ENCODE measurements around the gene SLC50A1.
A peak's percentile ranks its signal among the peaks of the same experiment; 100 is the strongest.

SLC50A1 gene

GRCh38 chr1:155170101-155170785, 34.6 kb downstream of the SLC50A1 start:
- DNase-seq (ENCODE audit: low read depth, low spot score) = no peak
- TF ChIP-seq YY1 (IDR thresholded peaks at IDR 0.05; ENCODE audit: insufficient read depth, insufficient read length) (no peak), SUZ12 (IDR thresholded peaks at IDR 0.05; ENCODE audit: extremely low read depth, insufficient read depth, insufficient read length) (no peak), ZNF274 (IDR thresholded peaks at IDR 0.05; ENCODE audit: low read depth, low read length) (no peak)
- Histone ChIP-seq H3K4me3 (ENCODE audit: insufficient read length, low read depth) (no peak overlapping the region), H3K9ac (ENCODE audit: insufficient read length, low read depth) (no peak overlapping the region), H3K4me1 (ENCODE audit: insufficient read depth, insufficient read length) (peaks cover 21% of the 10 kb centered on the region), H3K27me3 (ENCODE audit: insufficient read depth, insufficient read length) (peaks cover 6% of the 10 kb centered on the region), H3K9me3 (ENCODE audit: insufficient read depth, low read length) (no peaks in the 10 kb centered on the region), H3K36me3 (ENCODE audit: insufficient read depth, insufficient read length, low read length) (peaks cover 38% of the 10 kb centered on the region)

DNA sequence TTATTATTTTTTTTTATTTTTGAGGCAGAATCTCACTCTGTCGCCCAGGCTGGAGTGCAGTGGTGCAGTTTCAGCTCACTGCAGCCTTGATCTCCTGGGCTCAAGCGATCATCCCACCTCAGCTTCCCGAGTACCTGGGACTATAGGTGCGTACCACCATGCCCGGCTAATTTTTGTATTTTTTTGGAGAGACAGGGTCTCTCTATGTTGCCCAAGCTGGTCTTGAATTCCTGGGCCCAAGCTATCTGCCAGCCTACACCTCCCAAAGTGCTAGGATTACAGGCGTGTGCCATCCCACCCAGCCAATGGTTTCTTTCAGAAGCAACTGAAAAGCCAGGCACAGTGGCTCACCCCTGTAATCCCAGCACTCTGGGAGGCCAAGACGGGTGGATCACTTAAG, 35.2 kb downstream of the SLC50A1 start:
- no peak overlapping the region for H3K9ac ChIP-seq (ENCODE audit: insufficient read length, low read depth)
- peaks cover 38% of the 10 kb centered on the region for H3K36me3 ChIP-seq (ENCODE audit: insufficient read depth, insufficient read length, low read length)
- TF ChIP-seq ZNF274 (IDR thresholded peaks at IDR 0.05; ENCODE audit: low read depth, low read length) (no peak), SUZ12 (IDR thresholded peaks at IDR 0.05; ENCODE audit: extremely low read depth, insufficient read depth, insufficient read length) (no peak), YY1 (IDR thresholded peaks at IDR 0.05; ENCODE audit: insufficient read depth, insufficient read length) (no peak)
- no peak for DNase-seq (ENCODE audit: low read depth, low spot score)
- H3K4me3 ChIP-seq (ENCODE audit: insufficient read length, low read depth) = no peak overlapping the region
- peaks cover 8% of the 10 kb centered on the region for H3K27me3 ChIP-seq (ENCODE audit: insufficient read depth, insufficient read length)
- H3K4me1 ChIP-seq (ENCODE audit: insufficient read depth, insufficient read length) = peaks cover 18% of the 10 kb centered on the region
- no peaks in the 10 kb centered on the region for H3K9me3 ChIP-seq (ENCODE audit: insufficient read depth, low read length)

DNA sequence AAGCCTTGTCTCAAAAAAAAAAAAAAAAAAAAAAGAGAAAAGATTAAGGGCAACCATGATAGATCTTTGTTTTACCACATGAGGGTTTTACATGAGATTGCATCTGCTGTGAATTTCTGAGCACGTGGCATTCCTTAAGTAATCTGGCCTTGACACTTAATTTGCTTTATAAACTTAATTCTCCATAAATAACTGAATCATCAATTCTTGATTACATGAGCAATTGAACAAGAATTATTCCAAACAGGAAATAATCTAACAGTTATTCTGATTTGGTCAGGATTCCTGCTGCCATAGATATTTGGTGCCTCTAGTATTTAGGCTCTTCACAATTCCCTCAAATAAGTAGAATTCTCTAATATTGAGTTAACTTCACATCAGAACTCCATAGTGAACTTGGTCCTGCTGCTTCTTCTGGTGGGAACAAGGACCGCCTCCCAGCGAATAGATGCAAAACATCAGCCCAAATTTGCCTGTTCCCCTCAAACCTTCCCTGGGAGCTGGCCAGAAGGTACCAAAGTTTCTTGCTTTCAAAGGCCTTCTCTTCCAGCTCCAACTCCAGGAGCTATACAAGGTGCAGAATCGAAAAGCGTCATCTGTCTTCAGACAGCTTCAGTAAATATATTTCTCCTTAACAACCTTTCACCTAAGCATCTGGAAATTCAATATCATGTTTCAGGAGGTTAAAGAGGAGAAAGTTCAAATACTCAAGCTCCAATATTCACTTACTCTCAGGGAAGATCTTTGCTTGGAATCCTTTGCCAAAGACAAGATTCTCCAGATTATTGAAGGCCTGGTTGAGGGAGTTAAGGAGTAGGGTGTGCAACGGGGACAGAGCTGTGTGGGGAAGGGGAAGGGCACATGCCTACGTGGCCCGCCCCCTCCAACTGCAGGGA, 36.4 kb downstream of the SLC50A1 start:
- DNase-seq (ENCODE audit: low read depth, low spot score) = no peak
- TF ChIP-seq SUZ12 (IDR thresholded peaks at IDR 0.05; ENCODE audit: extremely low read depth, insufficient read depth, insufficient read length) (no peak), ZNF274 (IDR thresholded peaks at IDR 0.05; ENCODE audit: low read depth, low read length) (no peak), YY1 (IDR thresholded peaks at IDR 0.05; ENCODE audit: insufficient read depth, insufficient read length) (no peak)
- Histone ChIP-seq H3K4me1 (ENCODE audit: insufficient read depth, insufficient read length) (peaks cover 14% of the 10 kb centered on the region), H3K36me3 (ENCODE audit: insufficient read depth, insufficient read length, low read length) (peaks cover 42% of the 10 kb centered on the region), H3K4me3 (ENCODE audit: insufficient read length, low read depth) (peak overlapping the region; percentile 91), H3K9ac (ENCODE audit: insufficient read length, low read depth) (peak overlapping the region; percentile 96), H3K27me3 (ENCODE audit: insufficient read depth, insufficient read length) (peaks cover 8% of the 10 kb centered on the region), H3K9me3 (ENCODE audit: insufficient read depth, low read length) (no peaks in the 10 kb centered on the region)

DNA sequence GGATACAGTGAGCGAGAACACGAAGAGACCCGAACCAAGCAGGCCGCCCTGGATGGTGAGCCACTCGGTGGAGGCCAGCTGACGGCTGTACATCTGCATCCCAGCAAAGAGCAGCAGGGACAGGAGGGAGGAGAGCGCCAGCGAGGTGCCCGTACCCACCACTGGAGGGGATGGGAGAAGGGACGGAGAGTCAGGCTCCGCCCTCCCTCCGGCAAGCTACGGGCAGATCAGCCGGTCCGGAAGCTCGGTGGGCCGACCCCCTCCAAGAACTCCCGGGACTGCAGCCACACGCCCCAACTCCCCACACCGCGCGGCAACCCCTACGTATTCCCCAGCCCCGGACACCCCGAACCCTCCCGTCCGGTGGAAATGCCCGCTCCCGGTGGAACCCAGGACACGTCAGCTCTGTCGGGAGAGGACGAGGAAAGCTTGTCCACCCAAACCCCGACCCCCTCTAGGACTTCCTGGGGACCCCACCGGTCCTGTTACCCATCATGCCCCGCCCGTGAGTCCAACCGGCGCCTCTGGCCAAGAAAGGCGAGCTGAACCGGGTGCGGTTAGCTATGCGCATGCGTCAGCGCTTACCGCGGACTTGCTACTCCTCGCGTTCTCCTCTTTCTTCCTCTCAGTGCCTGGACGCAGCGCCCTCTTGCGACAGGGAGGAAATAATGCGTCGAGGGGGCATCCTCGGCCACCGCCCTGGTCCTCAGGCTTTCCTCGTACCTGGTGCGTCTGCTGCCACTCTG, 37.3 kb downstream of the SLC50A1 start, which contains the start of gene KRTCAP2:
Gene KRTCAP2, minus strand, starts transcription at position 573 of the 746 bp plus-strand sequence. Its CDS starts 80 bp downstream, at position 493.
- Histone ChIP-seq H3K4me1 (ENCODE audit: insufficient read depth, insufficient read length) (peaks cover 13% of the 10 kb centered on the region), H3K9ac (ENCODE audit: insufficient read length, low read depth) (peak within 1 kb of the TSS; percentile 96), H3K4me3 (ENCODE audit: insufficient read length, low read depth) (peak within 1 kb of the TSS; percentile 91), H3K36me3 (ENCODE audit: insufficient read depth, insufficient read length, low read length) (peaks cover 50% of the 10 kb centered on the region), H3K9me3 (ENCODE audit: insufficient read depth, low read length) (no peaks in the 10 kb centered on the region), H3K27me3 (ENCODE audit: insufficient read depth, insufficient read length) (peaks cover 8% of the 10 kb centered on the region)
- TF ChIP-seq ZNF274 (IDR thresholded peaks at IDR 0.05; ENCODE audit: low read depth, low read length) = no peak
- no peak for TF ChIP-seq SUZ12 (IDR thresholded peaks at IDR 0.05; ENCODE audit: extremely low read depth, insufficient read depth, insufficient read length)
- no peak for TF ChIP-seq YY1 (IDR thresholded peaks at IDR 0.05; ENCODE audit: insufficient read depth, insufficient read length)
- DNase-seq (ENCODE audit: low read depth, low spot score) = peak; percentile 99

DNA sequence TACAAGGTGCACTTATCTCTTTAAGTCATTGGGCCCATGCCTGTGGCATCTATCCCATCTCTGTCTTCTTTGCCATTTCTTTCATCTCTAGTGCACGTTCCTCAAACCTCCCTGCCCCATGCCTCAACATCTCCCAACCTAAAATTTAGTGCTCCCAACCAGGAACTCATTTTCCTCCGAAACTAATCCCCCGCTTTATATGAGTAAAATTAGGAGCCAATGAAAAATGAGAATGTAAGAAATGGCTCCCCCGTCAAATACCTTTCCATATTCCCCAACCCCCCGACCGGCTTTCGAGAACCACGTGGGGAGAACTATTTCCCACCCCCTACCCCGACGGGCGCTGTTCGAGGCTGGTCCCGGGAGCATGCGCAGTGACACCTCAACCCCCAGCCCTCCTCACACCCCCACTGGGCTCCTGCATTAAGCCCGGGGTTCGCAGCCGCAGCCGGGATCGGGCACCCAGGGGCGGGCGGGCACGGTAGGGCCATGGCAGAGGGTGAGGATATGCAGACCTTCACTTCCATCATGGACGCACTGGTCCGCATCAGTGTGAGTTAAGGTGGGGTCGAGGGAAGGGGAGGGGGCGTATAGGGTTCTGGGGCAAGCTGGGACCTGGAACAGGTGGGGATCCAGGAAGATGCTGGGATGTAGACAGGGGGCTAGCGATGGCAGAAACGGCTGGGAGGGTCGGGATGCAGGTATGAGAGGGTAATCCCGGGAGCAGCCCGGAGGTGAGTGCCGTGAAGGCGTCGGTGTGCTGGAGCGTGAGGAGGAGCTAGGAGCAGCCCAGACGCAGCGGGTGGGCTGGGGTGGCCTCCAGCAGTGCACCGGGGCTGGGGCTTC, 38.0 kb downstream of the SLC50A1 start, which contains the start of gene TRIM46:
Gene TRIM46, plus strand, starts transcription at position 372 of the 846 bp plus-strand sequence. Its CDS starts 118 bp downstream, at position 490.
- Histone ChIP-seq H3K27me3 (ENCODE audit: insufficient read depth, insufficient read length) (peaks cover 8% of the 10 kb centered on the region), H3K36me3 (ENCODE audit: insufficient read depth, insufficient read length, low read length) (peaks cover 52% of the 10 kb centered on the region), H3K9ac (ENCODE audit: insufficient read length, low read depth) (peak within 1 kb of the TSS; percentile 96), H3K4me3 (ENCODE audit: insufficient read length, low read depth) (peak within 1 kb of the TSS; percentile 91), H3K4me1 (ENCODE audit: insufficient read depth, insufficient read length) (peaks cover 13% of the 10 kb centered on the region), H3K9me3 (ENCODE audit: insufficient read depth, low read length) (no peaks in the 10 kb centered on the region)
- TF ChIP-seq SUZ12 (IDR thresholded peaks at IDR 0.05; ENCODE audit: extremely low read depth, insufficient read depth, insufficient read length) (no peak), ZNF274 (IDR thresholded peaks at IDR 0.05; ENCODE audit: low read depth, low read length) (no peak), YY1 (IDR thresholded peaks at IDR 0.05; ENCODE audit: insufficient read depth, insufficient read length) (no peak)
- DNase-seq (ENCODE audit: low read depth, low spot score) = no peak
